HCT116 (cell line): Measurements from ENCODE around the gene EEF2. TPM values are rescaled to one million over a fixed set of nuclear protein-coding genes. Genes with fewer than 3 reads are reported as not detected.

Experiments used
- ATAC-seq: fragments of 200-7000 bp; cut with Tn5 transposase; 2 replicates; pipeline ENCODE4 v1.9.1; 2020; ENCODE audit warnings: mild to moderate bottlenecking, moderate library complexity
- BruUV-seq: library from RNA; stranded (reverse); fragments of 400-500 nt; replicated peaks from 2 replicates; lab custom pipeline; 2021; lab: Mats Ljungman, UMichigan
- CTCF ChIA-PET: fragments of 300-600 bp; sonication (Branson Sonifier 250); formaldehyde crosslinking; loops from one replicate; lab custom pipeline; 2021; ENCODE audit warnings: antibody characterized with exemption; lab: Charles Lee
- POLR2A ChIA-PET: fragments of 300-600, 350-600 bp; sonication (Branson Sonifier 250); formaldehyde crosslinking; loops from one replicate; lab custom pipeline; 2021; ENCODE audit warnings: antibody characterized with exemption; lab: Charles Lee
- RAD21 ChIA-PET, 2 experiments: fragments of 300-600 bp; sonication (Branson Sonifier 250); formaldehyde crosslinking; loops; one replicate each; lab custom pipeline; 2023; ENCODE audit warnings: low total read pairs in 2 of 2; ENCODE audit not compliant: uncharacterized antibody in 2 of 2, unreplicated experiment in 2 of 2, low non-redundant PET in 1 of 2; lab: Charles Lee
- DNase-seq: peaks from one replicate; pipeline ENCODE4 v3.0.0-alpha.2; 2010; ENCODE audit warnings: low read depth, low spot score
- H2AFZ ChIP-seq: fragments of 200-600 bp; shearing (Covaris generic), sonication (generic); 2 replicates; pipeline ENCODE4 v1.6.1; 2017; ENCODE audit warnings: low read depth, mixed run types, mixed read lengths, antibody characterized with exemption, low read length; ENCODE audit not compliant: poor library complexity, severe bottlenecking
- H3K27ac ChIP-seq: 2 replicates; pipeline ENCODE4 v1.5.1; 2012; ENCODE audit warnings: low read depth, low read length
- H3K27me3 ChIP-seq: fragments of 200-600 bp; sonication (generic); 2 replicates; pipeline ENCODE4 v1.6.1; 2016; ENCODE audit warnings: mixed run types, low read length, mixed read lengths; ENCODE audit not compliant: insufficient read depth
- H3K36me3 ChIP-seq, 2 experiments: fragments of 200-500 bp in 1 of 2; fragments of 200-600 bp in 1 of 2; sonication (Bioruptor generic) in 1 of 2; sonication (generic) in 1 of 2; 2 replicates each; pipeline versions ENCODE4 v1.5.1 to v1.6.1; 2014 to 2016; ENCODE audit warnings: low read length in 2 of 2, inconsistent platforms in 1 of 2, mixed read lengths in 1 of 2, mixed run types in 1 of 2; ENCODE audit not compliant: insufficient read depth in 2 of 2, control insufficient read depth in 1 of 2
- H3K4me1 ChIP-seq, 2 experiments: fragments of 200-600 bp in 1 of 2; sonication (generic) in 1 of 2; 2 replicates each; pipeline versions ENCODE4 v1.5.1 to v1.6.1; 2012 to 2017; ENCODE audit warnings: low read length in 2 of 2, inconsistent platforms in 1 of 2, mild to moderate bottlenecking in 1 of 2, mixed read lengths in 1 of 2, mixed run types in 1 of 2, moderate library complexity in 1 of 2; ENCODE audit not compliant: insufficient read depth in 2 of 2, control insufficient read depth in 1 of 2
- H3K4me2 ChIP-seq: fragments of 200-600 bp; sonication (generic); 2 replicates; pipeline ENCODE4 v1.6.1; 2017; ENCODE audit warnings: mixed run types, low read length, mixed read lengths
- H3K4me3 ChIP-seq, 2 experiments: fragments of 200-600 bp in 1 of 2; sonication (generic) in 1 of 2; replicated peaks in 1 of 2; 2 replicates each; pipeline ENCODE4 v1.5.1; 2011 to 2016; ENCODE audit warnings: low read length in 2 of 2, control low read depth in 1 of 2, low read depth in 1 of 2, mild to moderate bottlenecking in 1 of 2, mixed read lengths in 1 of 2, mixed run types in 1 of 2
- H3K79me2 ChIP-seq: fragments of 200-600 bp; sonication (generic); 2 replicates; pipeline ENCODE4 v1.6.1; 2017; ENCODE audit warnings: mild to moderate bottlenecking, mixed run types, low read length, moderate library complexity, mixed read lengths; ENCODE audit not compliant: insufficient read depth
- H3K9ac ChIP-seq: fragments of 200-600 bp; sonication (generic); 2 replicates; pipeline ENCODE4 v1.6.1; 2016; ENCODE audit warnings: low read length, mixed read lengths
- H3K9me2 ChIP-seq: fragments of 200-600 bp; sonication (generic), shearing (Covaris generic); 2 replicates; pipeline ENCODE4 v1.6.1; 2017; ENCODE audit warnings: mixed run types, mild to moderate bottlenecking, moderate library complexity; ENCODE audit not compliant: insufficient read depth
- H3K9me3 ChIP-seq, 2 experiments: fragments of 200-500 bp in 1 of 2; fragments of 200-600 bp in 1 of 2; sonication (Bioruptor generic) in 1 of 2; sonication (generic) in 1 of 2; 2 replicates each; pipeline ENCODE4 v1.6.1; 2014 to 2017; ENCODE audit warnings: low read length in 2 of 2, mixed read lengths in 2 of 2, inconsistent platforms in 1 of 2, low read depth in 1 of 2, mild to moderate bottlenecking in 1 of 2, mixed run types in 1 of 2, moderate library complexity in 1 of 2; ENCODE audit not compliant: control insufficient read depth in 1 of 2, insufficient read depth in 1 of 2
- H4K20me1 ChIP-seq: fragments of 200-600 bp; sonication (generic), shearing (Covaris generic); 2 replicates; pipeline ENCODE4 v1.6.1; 2017; ENCODE audit warnings: mixed run types, mild to moderate bottlenecking, moderate library complexity; ENCODE audit not compliant: insufficient read depth
- CBX3 ChIP-seq: IDR thresholded peaks from 2 replicates; pipeline ENCODE4 v1.6.1; 2012; ENCODE audit warnings: low read depth
- EGR1 ChIP-seq: IDR thresholded peaks from 2 replicates; pipeline ENCODE4 v1.6.1; 2012; ENCODE audit warnings: low read depth
- ELF1 ChIP-seq: IDR thresholded peaks from 2 replicates; pipeline ENCODE4 v1.6.1; 2012; ENCODE audit warnings: low read depth, borderline replicate concordance
- POLR2A ChIP-seq: IDR thresholded peaks from 2 replicates; pipeline ENCODE4 v1.7.0; 2011; ENCODE audit warnings: borderline replicate concordance; ENCODE audit not compliant: insufficient read depth, insufficient read length; ENCODE audit errors: extremely low read depth
- POLR2AphosphoS5 ChIP-seq: IDR thresholded peaks from 2 replicates; pipeline ENCODE4 v1.6.1; 2011; ENCODE audit warnings: mild to moderate bottlenecking, low read depth, low read length, moderate library complexity
- RAD21 ChIP-seq: IDR thresholded peaks from 2 replicates; pipeline ENCODE4 v1.6.1; 2012; ENCODE audit warnings: low read depth, mild to moderate bottlenecking
- ZFX ChIP-seq: fragments of 450-650 bp; IDR thresholded peaks from 2 replicates; pipeline ENCODE4 v1.6.1; 2017
- ZNF274 ChIP-seq: fragments of 200-500 bp; sonication (Bioruptor generic); IDR thresholded peaks from 2 replicates; pipeline ENCODE4 v1.6.1; 2014; ENCODE audit warnings: mild to moderate bottlenecking, low read depth, low read length, inconsistent platforms
- intact Hi-C: fragments of 100-400 bp; cut with micrococcal nuclease; formaldehyde crosslinking; loops from 2 replicates; pipeline ENCODE4 v1.10.0; 2022
- total RNA-seq: library from RNA; stranded (reverse); gene quantifications from one replicate; pipeline ENCODE4 v1.2.1, GENCODE V29; 2021; ENCODE audit not compliant: unreplicated experiment
- TF ChIP-seq, protein P1 (sequence below): IDR thresholded peaks from 2 replicates; pipeline ENCODE4 v1.6.1; 2011; ENCODE audit warnings: mild to moderate bottlenecking, low read length, moderate library complexity; ENCODE audit not compliant: insufficient replicate concordance; ENCODE audit errors: extremely low read depth
- TF ChIP-seq, protein P2 (sequence below): IDR thresholded peaks from 2 replicates; pipeline ENCODE4 v1.6.1; 2012; ENCODE audit warnings: low read depth

The EEF2 gene
- total RNA-seq, 1 experiment from 2014 or later = 3,796 TPM

DNA sequence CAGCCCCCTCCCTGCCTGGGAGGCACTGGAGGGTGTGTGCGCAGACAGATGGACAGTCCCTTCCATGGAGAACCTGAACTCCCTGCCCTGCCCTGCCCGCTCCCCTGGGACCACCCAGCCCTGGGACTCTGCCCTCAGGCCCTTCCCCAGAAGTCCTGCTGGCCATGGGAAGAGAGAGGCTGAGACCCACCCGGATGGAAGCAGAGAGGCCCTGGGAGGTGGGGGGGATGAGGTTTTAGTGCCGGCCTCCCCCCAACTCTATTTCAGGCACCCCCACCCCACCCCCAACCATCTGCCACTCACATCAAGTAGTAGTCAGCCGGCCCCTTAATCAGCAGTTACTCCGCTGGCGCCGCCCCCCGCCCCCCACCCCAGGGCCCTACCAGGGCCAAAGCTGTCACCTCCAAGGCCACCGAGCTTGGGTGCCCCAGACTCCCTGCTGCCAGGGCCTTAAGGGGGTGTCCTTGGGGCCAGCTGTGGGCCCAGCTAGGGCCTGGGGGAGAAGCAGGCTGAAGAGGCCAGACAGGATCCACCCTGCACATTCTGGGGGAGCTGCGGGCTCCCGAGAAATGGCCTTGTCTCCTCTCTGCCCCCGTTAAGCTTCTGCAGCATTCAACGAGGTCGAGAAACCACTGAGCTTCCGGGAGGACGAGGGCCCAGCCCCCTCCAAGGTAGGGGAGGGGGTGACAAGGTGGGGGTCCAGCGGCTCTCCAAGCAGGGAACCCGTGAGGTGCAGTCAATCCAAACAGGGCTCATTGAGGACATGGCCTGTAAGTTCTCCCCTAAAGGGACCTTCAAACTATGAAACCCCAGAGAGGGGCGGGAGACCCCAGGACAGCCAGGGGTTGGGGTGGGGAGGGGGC, 35.0 kb downstream of the EEF2 start:
- DNase-seq (no peak), ATAC-seq (no peak)
- Histone ChIP-seq H4K20me1 (no peaks in the 10 kb centered on the region), H3K27ac (no peak overlapping the region), H3K9ac (no peak overlapping the region), H3K4me3 (no peak overlapping the region), H3K4me2 (no peak overlapping the region), H2AFZ (no peak overlapping the region), H3K9me2 (no peaks in the 10 kb centered on the region), H3K79me2 (no peaks in the 10 kb centered on the region), H3K36me3 (no peaks in the 10 kb centered on the region), H3K4me1 (peaks cover 2 to 13% of the 10 kb centered on the region in 2 experiments; a peak in 1 of 4 replicates), H3K9me3 (no peaks in the 10 kb centered on the region), H3K27me3 (no peaks in the 10 kb centered on the region)
- intact Hi-C loops = no loop called here
- RAD21 ChIA-PET = no interaction called here
- CTCF ChIA-PET = no interaction called here
- TF ChIP-seq POLR2AphosphoS5 (no peak), ZNF274 (no peak), RAD21 (no peak), ZFX (no peak)
- TF ChIP-seq, protein P1, sequence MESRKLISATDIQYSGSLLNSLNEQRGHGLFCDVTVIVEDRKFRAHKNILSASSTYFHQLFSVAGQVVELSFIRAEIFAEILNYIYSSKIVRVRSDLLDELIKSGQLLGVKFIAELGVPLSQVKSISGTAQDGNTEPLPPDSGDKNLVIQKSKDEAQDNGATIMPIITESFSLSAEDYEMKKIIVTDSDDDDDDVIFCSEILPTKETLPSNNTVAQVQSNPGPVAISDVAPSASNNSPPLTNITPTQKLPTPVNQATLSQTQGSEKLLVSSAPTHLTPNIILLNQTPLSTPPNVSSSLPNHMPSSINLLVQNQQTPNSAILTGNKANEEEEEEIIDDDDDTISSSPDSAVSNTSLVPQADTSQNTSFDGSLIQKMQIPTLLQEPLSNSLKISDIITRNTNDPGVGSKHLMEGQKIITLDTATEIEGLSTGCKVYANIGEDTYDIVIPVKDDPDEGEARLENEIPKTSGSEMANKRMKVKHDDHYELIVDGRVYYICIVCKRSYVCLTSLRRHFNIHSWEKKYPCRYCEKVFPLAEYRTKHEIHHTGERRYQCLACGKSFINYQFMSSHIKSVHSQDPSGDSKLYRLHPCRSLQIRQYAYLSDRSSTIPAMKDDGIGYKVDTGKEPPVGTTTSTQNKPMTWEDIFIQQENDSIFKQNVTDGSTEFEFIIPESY = no peak
- POLR2A ChIA-PET = no interaction called here
- no TSS peak for BruUV-seq

DNA sequence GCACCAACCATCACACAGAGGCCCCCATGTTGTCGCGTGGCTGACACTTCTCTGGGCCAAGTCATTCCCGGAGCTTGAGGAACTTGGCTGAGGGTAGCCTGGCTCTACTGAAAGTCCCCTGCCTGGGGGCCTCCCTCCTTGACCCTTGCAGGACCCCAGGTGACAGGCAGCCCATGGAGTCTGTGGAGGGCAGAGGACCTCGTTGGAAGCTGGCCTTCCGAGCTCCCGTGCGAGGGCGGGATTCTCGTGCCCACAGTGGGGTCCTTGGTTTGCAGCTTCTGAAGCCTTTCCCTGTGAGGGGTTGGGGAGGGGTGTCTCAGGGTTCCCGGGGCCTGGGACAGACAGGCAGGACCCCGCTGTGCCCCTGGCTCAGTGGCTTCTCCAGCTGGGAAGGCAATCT, 36.0 kb downstream of the EEF2 start:
- H3K9ac ChIP-seq = no peak overlapping the region
- H3K4me1 ChIP-seq = peaks cover 2 to 12% of the 10 kb centered on the region in 2 experiments; a peak in 1 of 4 replicates
- H3K4me2 ChIP-seq = no peak overlapping the region
- RAD21 ChIA-PET = no interaction called here
- no TSS peak for BruUV-seq
- intact Hi-C loops = no loop called here
- H3K9me2 ChIP-seq = no peaks in the 10 kb centered on the region
- no peaks in the 10 kb centered on the region for H3K79me2 ChIP-seq
- DNase-seq = no peak
- CTCF ChIA-PET = no interaction called here
- no peak for ATAC-seq
- H3K36me3 ChIP-seq = no peaks in the 10 kb centered on the region
- H3K9me3 ChIP-seq = no peaks in the 10 kb centered on the region
- no peaks in the 10 kb centered on the region for H4K20me1 ChIP-seq
- H3K27me3 ChIP-seq = no peaks in the 10 kb centered on the region
- H3K4me3 ChIP-seq = no peak overlapping the region
- POLR2A ChIA-PET = no interaction called here
- H3K27ac ChIP-seq = no peak overlapping the region
- no peak overlapping the region for H2AFZ ChIP-seq
- TF ChIP-seq EGR1 (no peak), ZFX (no peak), RAD21 (no peak), CBX3 (no peak), ZNF274 (no peak), POLR2A (no peak), ELF1 (no peak)
- TF ChIP-seq, protein P2, sequence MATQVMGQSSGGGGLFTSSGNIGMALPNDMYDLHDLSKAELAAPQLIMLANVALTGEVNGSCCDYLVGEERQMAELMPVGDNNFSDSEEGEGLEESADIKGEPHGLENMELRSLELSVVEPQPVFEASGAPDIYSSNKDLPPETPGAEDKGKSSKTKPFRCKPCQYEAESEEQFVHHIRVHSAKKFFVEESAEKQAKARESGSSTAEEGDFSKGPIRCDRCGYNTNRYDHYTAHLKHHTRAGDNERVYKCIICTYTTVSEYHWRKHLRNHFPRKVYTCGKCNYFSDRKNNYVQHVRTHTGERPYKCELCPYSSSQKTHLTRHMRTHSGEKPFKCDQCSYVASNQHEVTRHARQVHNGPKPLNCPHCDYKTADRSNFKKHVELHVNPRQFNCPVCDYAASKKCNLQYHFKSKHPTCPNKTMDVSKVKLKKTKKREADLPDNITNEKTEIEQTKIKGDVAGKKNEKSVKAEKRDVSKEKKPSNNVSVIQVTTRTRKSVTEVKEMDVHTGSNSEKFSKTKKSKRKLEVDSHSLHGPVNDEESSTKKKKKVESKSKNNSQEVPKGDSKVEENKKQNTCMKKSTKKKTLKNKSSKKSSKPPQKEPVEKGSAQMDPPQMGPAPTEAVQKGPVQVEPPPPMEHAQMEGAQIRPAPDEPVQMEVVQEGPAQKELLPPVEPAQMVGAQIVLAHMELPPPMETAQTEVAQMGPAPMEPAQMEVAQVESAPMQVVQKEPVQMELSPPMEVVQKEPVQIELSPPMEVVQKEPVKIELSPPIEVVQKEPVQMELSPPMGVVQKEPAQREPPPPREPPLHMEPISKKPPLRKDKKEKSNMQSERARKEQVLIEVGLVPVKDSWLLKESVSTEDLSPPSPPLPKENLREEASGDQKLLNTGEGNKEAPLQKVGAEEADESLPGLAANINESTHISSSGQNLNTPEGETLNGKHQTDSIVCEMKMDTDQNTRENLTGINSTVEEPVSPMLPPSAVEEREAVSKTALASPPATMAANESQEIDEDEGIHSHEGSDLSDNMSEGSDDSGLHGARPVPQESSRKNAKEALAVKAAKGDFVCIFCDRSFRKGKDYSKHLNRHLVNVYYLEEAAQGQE = no peak
- TF ChIP-seq, protein P1 = no peak
